Measurements from ENCODE around the gene ABHD8. TPM values are rescaled to one million over a fixed set of nuclear protein-coding genes. Genes with fewer than 3 reads are reported as not detected.

ABHD8 gene
- polyA plus RNA-seq, 3 donors: 11.3 to 14.9 (median 12.5) TPM

GRCh38 chr19:17321655-17322489 is 18.6 kb upstream of the ABHD8 start:
- H3K36me3 Mint-ChIP-seq: peaks cover 30 to 72% of the 10 kb centered on the region in 2 donors
- H3K4me3 Mint-ChIP-seq: no peak overlapping the region
- no peak overlapping the region for H3K9ac ChIP-seq (ENCODE audit: insufficient read depth, low read length, poor library complexity, severe bottlenecking)

GRCh38 chr19:17320435-17320834 is 17.2 kb upstream of the ABHD8 start:
- no peak for TF ChIP-seq CTCF (IDR thresholded peaks at IDR 0.05)
- Histone ChIP-seq H3K27ac (ENCODE audit: low read depth in 1 of 2, low read length in 2 of 2) (no peak overlapping the region), H3K9ac (ENCODE audit: insufficient read depth, low read length, poor library complexity, severe bottlenecking) (no peak overlapping the region), H3K4me3 (replicated peaks in 1 of 3; ENCODE audit: low read depth in 2 of 3, low read length in 3 of 3) (no peak overlapping the region), H3K4me2 (replicated peaks; ENCODE audit: extremely low read depth, low read length, poor library complexity, severe bottlenecking) (no peak overlapping the region), H3K9me3 (replicated peaks in 1 of 2; ENCODE audit: control insufficient read depth in 1 of 2, insufficient read depth in 1 of 2, low read length in 2 of 2) (no peaks in the 10 kb centered on the region), H2AFZ (ENCODE audit: insufficient read depth, low read depth, low read length, poor library complexity, severe bottlenecking) (no peak overlapping the region), H4K20me1 (ENCODE audit: insufficient read depth, low read length) (peaks cover 28% of the 10 kb centered on the region), H3K36me3 (replicated peaks in 1 of 2; ENCODE audit: control insufficient read depth in 1 of 2, insufficient read depth in 2 of 2, low read length in 2 of 2) (peaks cover 48 to 50% of the 10 kb centered on the region in 2 donors), H3K79me2 (ENCODE audit: insufficient read depth, low read length) (no peaks in the 10 kb centered on the region), H3K4me1 (ENCODE audit: control insufficient read depth in 1 of 2, insufficient read depth in 2 of 2, low read length in 2 of 2) (peaks cover 12 to 18% of the 10 kb centered on the region in 2 donors), H3K27me3 (ENCODE audit: control insufficient read depth in 2 of 2, insufficient read depth in 2 of 2, low read length in 2 of 2) (peaks cover 0 to 2% of the 10 kb centered on the region in 2 donors)
- no peak overlapping the region for H3K27ac Mint-ChIP-seq
- peaks cover 18% of the 10 kb centered on the region for H3K4me1 Mint-ChIP-seq
- H3K36me3 Mint-ChIP-seq: peaks cover 41 to 78% of the 10 kb centered on the region in 2 donors
- 83% methylated on average over 10 of the region's 11 CpGs for WGBS (ENCODE audit: insufficient coverage)
- peaks cover 4 to 18% (median 10%) of the 10 kb centered on the region in 3 donors for H3K27me3 Mint-ChIP-seq (ENCODE audit: low read depth in 3 of 3)
- H3K9me3 Mint-ChIP-seq: peaks cover 0 to 2% (median 0%) of the 10 kb centered on the region in 7 donors
- H3K4me3 Mint-ChIP-seq: no peak overlapping the region
- intact Hi-C loops (cut with micrococcal nuclease): no loop called here
- DNase-seq: no peak

More at GRCh38 chr19:17321655-17322489, 18.6 kb upstream of the ABHD8 start:
- Mint-ChIP-seq H3K4me1 (peaks cover 14% of the 10 kb centered on the region), H3K27me3 (ENCODE audit: low read depth in 3 of 3) (peaks cover 3 to 20% (median 10%) of the 10 kb centered on the region in 3 donors), H3K9me3 (peaks cover 0 to 2% (median 0%) of the 10 kb centered on the region in 7 donors), H3K27ac (peak overlapping the region in 1 of 7 donors; percentile 68)
- intact Hi-C loops (cut with micrococcal nuclease): no loop called here
- Histone ChIP-seq H3K79me2 (ENCODE audit: insufficient read depth, low read length) (no peaks in the 10 kb centered on the region), H3K4me2 (replicated peaks; ENCODE audit: extremely low read depth, low read length, poor library complexity, severe bottlenecking) (no peak overlapping the region), H3K27ac (ENCODE audit: low read depth in 1 of 2, low read length in 2 of 2) (no peak overlapping the region), H3K36me3 (replicated peaks in 1 of 2; ENCODE audit: control insufficient read depth in 1 of 2, insufficient read depth in 2 of 2, low read length in 2 of 2) (peaks cover 39 to 51% of the 10 kb centered on the region in 2 donors), H3K27me3 (ENCODE audit: control insufficient read depth in 2 of 2, insufficient read depth in 2 of 2, low read length in 2 of 2) (peaks cover 0 to 2% of the 10 kb centered on the region in 2 donors), H3K9me3 (replicated peaks in 1 of 2; ENCODE audit: control insufficient read depth in 1 of 2, insufficient read depth in 1 of 2, low read length in 2 of 2) (no peaks in the 10 kb centered on the region), H3K4me3 (replicated peaks in 1 of 3; ENCODE audit: low read depth in 2 of 3, low read length in 3 of 3) (no peak overlapping the region), H4K20me1 (ENCODE audit: insufficient read depth, low read length) (peaks cover 28% of the 10 kb centered on the region), H3K4me1 (ENCODE audit: control insufficient read depth in 1 of 2, insufficient read depth in 2 of 2, low read length in 2 of 2) (peaks cover 12 to 17% of the 10 kb centered on the region in 2 donors), H2AFZ (ENCODE audit: insufficient read depth, low read depth, low read length, poor library complexity, severe bottlenecking) (no peak overlapping the region)
- 92% methylated on average over 19 of the region's 19 CpGs for WGBS (ENCODE audit: insufficient coverage)
- peak in 1 of 3 donors; percentile 2 for DNase-seq
- no peak for TF ChIP-seq CTCF (IDR thresholded peaks at IDR 0.05)
